ENCODE results near the gene FOS. TPM values are rescaled to one million over a fixed set of nuclear protein-coding genes. Genes with fewer than 3 reads are reported as not detected.

The FOS gene
- total and polyA plus RNA-seq, 4 donors = 63.7 to 879 (median 131) TPM

DNA sequence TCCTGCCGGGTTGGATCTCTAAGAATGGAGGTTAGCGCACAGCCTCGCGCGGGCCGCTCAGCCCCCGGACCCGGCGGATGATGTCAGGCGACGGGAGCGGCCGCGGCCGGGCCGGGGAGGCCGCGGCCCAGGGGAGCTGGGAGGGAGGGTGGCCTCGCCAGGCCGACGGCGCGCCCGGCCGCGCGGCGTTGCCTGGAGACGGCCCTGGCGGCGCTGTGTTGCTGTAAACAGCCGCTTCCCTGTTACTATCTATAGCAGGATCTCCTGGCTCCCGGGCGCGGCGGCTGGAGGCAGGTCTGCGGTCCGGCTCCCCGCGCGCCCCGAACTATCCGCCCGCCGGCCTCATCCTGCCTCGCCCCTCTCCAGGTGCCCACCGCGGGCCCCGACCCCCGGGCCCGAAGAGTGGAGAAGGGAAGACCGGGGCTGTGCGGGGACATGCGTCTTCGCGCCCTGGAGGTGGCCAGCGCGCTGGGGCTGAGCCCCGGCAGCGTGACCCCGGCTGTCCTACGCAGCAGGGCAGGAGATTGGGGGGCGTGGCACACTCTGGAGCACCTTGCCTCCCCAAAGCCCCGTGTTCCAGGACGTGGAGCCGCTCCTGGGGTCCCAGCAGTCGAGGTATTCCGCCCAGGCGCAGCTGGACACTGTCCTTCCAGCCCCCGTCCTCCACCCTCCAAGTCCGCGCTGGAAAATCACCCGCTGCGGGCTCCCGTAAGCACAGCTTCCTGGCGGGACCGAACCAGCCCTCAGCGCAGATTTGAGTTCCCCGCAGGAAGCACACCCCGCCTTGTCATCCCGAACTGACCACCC lies 1.4 kb upstream of the FOS start:
- WGBS, 2 donors = 0 to 1% methylated on average over 68 to 81 of the region's 81 CpGs
- Histone ChIP-seq H3K27ac (ENCODE audit: low read depth in 1 of 2, low read length in 1 of 2) (peak overlapping the region; percentile 98 to 100), H3K27me3 (ENCODE audit: control insufficient read depth in 3 of 3, insufficient read depth in 3 of 3, low read length in 2 of 3) (peaks cover 0 to 31% (median 13%) of the 10 kb centered on the region in 3 donors), H3K9ac (ENCODE audit: insufficient read depth in 1 of 2, low read length in 2 of 2) (peak overlapping the region; percentile 75 to 83), H3K4me3 (peak overlapping the region; percentile 54), H3K9me3 (ENCODE audit: control insufficient read depth in 4 of 4, insufficient read depth in 3 of 4, low read length in 3 of 4) (no peaks in the 10 kb centered on the region), H3K4me1 (ENCODE audit: control insufficient read depth in 5 of 5, insufficient read depth in 5 of 5, low read length in 5 of 5) (peaks cover 0 to 53% (median 8%) of the 10 kb centered on the region in 5 donors), H3K36me3 (ENCODE audit: control insufficient read depth in 4 of 4, insufficient read depth in 4 of 4, low read length in 4 of 4) (peaks cover 10 to 17% (median 11%) of the 10 kb centered on the region in 4 donors)
- DNase-seq (peak; percentile 91 to 93 (median 92)), ATAC-seq (ENCODE audit: insufficient read depth, low FRiP score) (peak; percentile 76)
- TF ChIP-seq CTCF (IDR thresholded peaks at IDR 0.05; ENCODE audit: control extremely low read depth, extremely low read depth) = no peak

GRCh38 chr14:75277815-75278421 lies 710 bp upstream of the FOS start:
- Histone ChIP-seq H3K27me3 (ENCODE audit: control insufficient read depth in 3 of 3, insufficient read depth in 3 of 3, low read length in 2 of 3) (peaks cover 0 to 29% (median 13%) of the 10 kb centered on the region in 3 donors), H3K9me3 (ENCODE audit: control insufficient read depth in 4 of 4, insufficient read depth in 3 of 4, low read length in 3 of 4) (no peaks in the 10 kb centered on the region), H3K4me3 (peak overlapping the region; percentile 54), H3K9ac (ENCODE audit: insufficient read depth in 1 of 2, low read length in 2 of 2) (peak overlapping the region; percentile 56 to 75), H3K4me1 (ENCODE audit: control insufficient read depth in 5 of 5, insufficient read depth in 5 of 5, low read length in 5 of 5) (peaks cover 0 to 53% (median 8%) of the 10 kb centered on the region in 5 donors), H3K27ac (ENCODE audit: low read depth in 1 of 2, low read length in 1 of 2) (peak overlapping the region; percentile 98 to 100), H3K36me3 (ENCODE audit: control insufficient read depth in 4 of 4, insufficient read depth in 4 of 4, low read length in 4 of 4) (peaks cover 10 to 17% (median 11%) of the 10 kb centered on the region in 4 donors)
- no peak for TF ChIP-seq CTCF (IDR thresholded peaks at IDR 0.05; ENCODE audit: control extremely low read depth, extremely low read depth)
- ATAC-seq (ENCODE audit: insufficient read depth, low FRiP score) (no peak), DNase-seq (peak in 1 of 3 donors; percentile 80)
- 0 to 1% methylated on average over 26 to 27 of the region's 27 CpGs for WGBS, 2 donors

DNA sequence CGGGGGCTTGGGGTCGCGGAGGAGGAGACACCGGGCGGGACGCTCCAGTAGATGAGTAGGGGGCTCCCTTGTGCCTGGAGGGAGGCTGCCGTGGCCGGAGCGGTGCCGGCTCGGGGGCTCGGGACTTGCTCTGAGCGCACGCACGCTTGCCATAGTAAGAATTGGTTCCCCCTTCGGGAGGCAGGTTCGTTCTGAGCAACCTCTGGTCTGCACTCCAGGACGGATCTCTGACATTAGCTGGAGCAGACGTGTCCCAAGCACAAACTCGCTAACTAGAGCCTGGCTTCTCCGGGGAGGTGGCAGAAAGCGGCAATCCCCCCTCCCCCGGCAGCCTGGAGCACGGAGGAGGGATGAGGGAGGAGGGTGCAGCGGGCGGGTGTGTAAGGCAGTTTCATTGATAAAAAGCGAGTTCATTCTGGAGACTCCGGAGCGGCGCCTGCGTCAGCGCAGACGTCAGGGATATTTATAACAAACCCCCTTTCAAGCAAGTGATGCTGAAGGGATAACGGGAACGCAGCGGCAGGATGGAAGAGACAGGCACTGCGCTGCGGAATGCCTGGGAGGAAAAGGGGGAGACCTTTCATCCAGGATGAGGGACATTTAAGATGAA lies 630 bp downstream of the FOS start:
- peaks cover 0 to 41% (median 7%) of the 10 kb centered on the region in 5 donors for H3K4me1 ChIP-seq (ENCODE audit: control insufficient read depth in 5 of 5, insufficient read depth in 5 of 5, low read length in 5 of 5)
- ATAC-seq (ENCODE audit: insufficient read depth, low FRiP score) = no peak

More for the DNA sequence above, 630 bp downstream of the FOS start:
- Histone ChIP-seq H3K36me3 (ENCODE audit: control insufficient read depth in 4 of 4, insufficient read depth in 4 of 4, low read length in 4 of 4) (peaks cover 10 to 17% (median 11%) of the 10 kb centered on the region in 4 donors), H3K9me3 (ENCODE audit: control insufficient read depth in 4 of 4, insufficient read depth in 3 of 4, low read length in 3 of 4) (no peaks in the 10 kb centered on the region), H3K27me3 (ENCODE audit: control insufficient read depth in 3 of 3, insufficient read depth in 3 of 3, low read length in 2 of 3) (peaks cover 0 to 29% (median 13%) of the 10 kb centered on the region in 3 donors), H3K9ac (ENCODE audit: insufficient read depth in 1 of 2, low read length in 2 of 2) (peak overlapping the region; percentile 79 to 94), H3K27ac (ENCODE audit: low read depth in 1 of 2, low read length in 1 of 2) (peak overlapping the region; percentile 93 to 98), H3K4me3 (peak overlapping the region; percentile 91)
- no peak for TF ChIP-seq CTCF (IDR thresholded peaks at IDR 0.05; ENCODE audit: control extremely low read depth, extremely low read depth)
- peak; percentile 81 to 86 (median 83) for DNase-seq
- 0% methylated on average over 38 of the region's 38 CpGs for WGBS, 2 donors
